SK-N-MC (cell line): Measurements from ENCODE around the gene FAM43B.

ENCODE experiments used
- EZH2 ChIP-seq: fragments of 200-600 bp; sonication (generic); IDR thresholded peaks from one replicate; pipeline ENCODE4 v1.6.1; 2017; ENCODE audit warnings: antibody characterized with exemption
- POLR2AphosphoS5 ChIP-seq: IDR thresholded peaks from 2 replicates; pipeline ENCODE4 v1.6.1; 2012; ENCODE audit warnings: mild to moderate bottlenecking, low read depth, low read length, borderline replicate concordance

DNA sequence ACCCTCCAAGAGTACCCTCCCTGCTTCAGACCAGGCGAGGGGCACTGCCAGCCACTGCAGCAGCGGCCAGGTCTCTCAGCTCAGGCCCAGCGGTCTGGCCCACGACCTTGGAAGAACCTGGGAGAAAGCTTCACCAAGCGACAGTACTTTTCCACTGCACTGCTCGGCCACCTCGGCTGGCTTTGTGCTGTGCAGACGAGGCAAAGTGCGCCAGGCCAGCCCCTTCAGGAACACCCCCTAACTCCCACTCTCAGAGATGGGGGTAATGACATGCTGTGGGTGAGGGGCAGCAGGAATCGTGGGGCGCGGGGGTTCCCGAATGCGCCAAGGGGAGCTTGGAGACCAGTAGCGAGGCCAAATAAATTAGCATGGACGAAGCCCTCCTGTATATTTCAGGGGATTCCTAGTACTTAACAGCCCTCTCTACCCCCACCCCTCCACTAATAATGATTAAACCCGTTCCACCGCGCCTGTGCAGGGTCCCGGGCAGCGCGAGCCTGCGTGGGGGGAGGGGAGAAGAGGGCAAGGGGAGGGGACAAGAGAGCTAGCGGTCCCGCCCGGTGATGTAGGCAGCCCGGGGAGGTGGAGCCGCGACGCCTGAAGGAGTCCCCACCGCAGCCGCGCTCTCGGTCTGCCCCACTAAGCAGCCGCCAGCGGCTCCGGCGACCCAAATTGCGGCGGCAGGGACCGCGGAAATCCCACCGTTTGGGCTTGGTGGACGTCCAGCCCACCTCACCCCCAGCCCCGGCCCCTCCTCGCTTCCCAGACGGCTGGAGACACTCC lies at the start of gene FAM43B:
- no peak for TF ChIP-seq EZH2
- TF ChIP-seq POLR2AphosphoS5, result peak; percentile 20; the same call in 1 of the 2 replicates
